IMR-90 (cell line): ENCODE measurements around the gene PTPRU. TPM values are rescaled to one million over a fixed set of nuclear protein-coding genes. Genes with fewer than 3 reads are reported as not detected.

Source experiments
- ATAC-seq: fragments of 200-7000 bp; cut with Tn5 transposase; 2 replicates; pipeline ENCODE4 v1.9.1; 2020; ENCODE audit warnings: low read depth, mild to moderate bottlenecking, moderate library complexity
- BruUV-seq: library from RNA; stranded (reverse); fragments of 400-500 nt; replicated peaks from 2 replicates; lab custom pipeline; 2021; lab: Mats Ljungman, UMichigan
- CTCF ChIA-PET: fragments of 300-600 bp; formaldehyde crosslinking; extraction: SDS; loops from one replicate; lab custom pipeline; 2021; ENCODE audit warnings: antibody characterized with exemption; lab: Yijun Ruan, JAX
- POLR2A ChIA-PET: fragments of 300-600 bp; sonication (Branson Sonifier 250); formaldehyde crosslinking; loops from one replicate; lab custom pipeline; 2022; ENCODE audit warnings: antibody characterized with exemption; ENCODE audit not compliant: unreplicated experiment; lab: Charles Lee
- DNase-seq: peaks from one replicate; pipeline ENCODE4 v3.0.0; 2013
- H2AFZ ChIP-seq: replicated peaks from 2 replicates; pipeline ENCODE3; 2013; ENCODE audit warnings: low read length, mild to moderate bottlenecking; ENCODE audit not compliant: poor library complexity
- H2AK5ac ChIP-seq: 2 replicates; pipeline ENCODE4 v1.6.1; 2013; ENCODE audit warnings: low read depth, low read length, inconsistent platforms
- H2AK9ac ChIP-seq: replicated peaks from 2 replicates; pipeline ENCODE3; 2013; ENCODE audit warnings: mild to moderate bottlenecking, low read depth, low read length, moderate library complexity; ENCODE audit not compliant: poor library complexity
- H2BK120ac ChIP-seq: 2 replicates; pipeline ENCODE4 v1.6.1; 2013; ENCODE audit warnings: low read depth, low read length, inconsistent platforms
- H2BK15ac ChIP-seq: 3 replicates; pipeline ENCODE4 v1.6.1; 2013; ENCODE audit warnings: low read depth, low read length, inconsistent platforms
- H2BK20ac ChIP-seq: 2 replicates; pipeline ENCODE4 v1.6.1; 2013; ENCODE audit warnings: low read depth, mild to moderate bottlenecking, inconsistent platforms, low read length, moderate library complexity
- H2BK5ac ChIP-seq: 2 replicates; pipeline ENCODE4 v1.6.1; 2013; ENCODE audit warnings: mild to moderate bottlenecking, low read depth, low read length, inconsistent platforms; ENCODE audit not compliant: poor library complexity, severe bottlenecking
- H3K14ac ChIP-seq: replicated peaks from 2 replicates; pipeline ENCODE4 v1.6.1; 2013; ENCODE audit warnings: low read depth, low read length, inconsistent platforms
- H3K18ac ChIP-seq: 2 replicates; pipeline ENCODE4 v1.6.1; 2013; ENCODE audit warnings: low read depth, low read length, control low read depth
- H3K23ac ChIP-seq: 2 replicates; pipeline ENCODE4 v1.6.1; 2013; ENCODE audit warnings: low read depth, low read length, inconsistent platforms
- H3K27ac ChIP-seq: 2 replicates; pipeline ENCODE4 v1.5.1; 2013; ENCODE audit warnings: mild to moderate bottlenecking, control low read depth, low read length; ENCODE audit not compliant: insufficient read depth
- H3K27me3 ChIP-seq: 2 replicates; pipeline ENCODE4 v1.6.1; 2013; ENCODE audit warnings: low read length; ENCODE audit not compliant: control insufficient read depth, insufficient read depth
- H3K36me3 ChIP-seq: 2 replicates; pipeline ENCODE4 v1.6.1; 2013; ENCODE audit warnings: low read length, mixed read lengths; ENCODE audit not compliant: control insufficient read depth, insufficient read depth
- H3K4ac ChIP-seq: 2 replicates; pipeline ENCODE4 v1.6.1; 2013; ENCODE audit warnings: low read depth, low read length, inconsistent platforms
- H3K4me1 ChIP-seq: 2 replicates; pipeline ENCODE4 v1.6.1; 2013; ENCODE audit warnings: low read length, mixed read lengths; ENCODE audit not compliant: control insufficient read depth, insufficient read depth
- H3K4me2 ChIP-seq: 2 replicates; pipeline ENCODE4 v1.6.1; 2013; ENCODE audit warnings: low read depth, mild to moderate bottlenecking, control low read depth, low read length, moderate library complexity
- H3K4me3 ChIP-seq: 2 replicates; pipeline ENCODE4 v1.5.1; 2013; ENCODE audit warnings: low read depth, mild to moderate bottlenecking, control low read depth, low read length, moderate library complexity; ENCODE audit not compliant: insufficient read depth
- H3K56ac ChIP-seq: 2 replicates; pipeline ENCODE4 v1.6.1; 2013; ENCODE audit warnings: low read length, inconsistent platforms; ENCODE audit not compliant: insufficient read depth; ENCODE audit errors: extremely low read depth
- H3K79me1 ChIP-seq, 2 experiments: 2 replicates each; pipeline ENCODE4 v1.6.1; 2013; ENCODE audit warnings: low read length in 2 of 2, inconsistent platforms in 1 of 2, low read depth in 1 of 2
- H3K9ac ChIP-seq: 2 replicates; pipeline ENCODE4 v1.6.1; 2013; ENCODE audit warnings: low read depth, low read length, control low read depth
- H3K9me1 ChIP-seq: 2 replicates; pipeline ENCODE4 v1.6.1; 2013; ENCODE audit warnings: low read length, inconsistent platforms; ENCODE audit not compliant: insufficient read depth
- H3K9me3 ChIP-seq: 2 replicates; pipeline ENCODE4 v1.6.1; 2013; ENCODE audit warnings: low read length; ENCODE audit not compliant: control insufficient read depth, insufficient read depth
- H4K20me1 ChIP-seq: 2 replicates; pipeline ENCODE4 v1.6.1; 2013; ENCODE audit warnings: low read length, inconsistent platforms; ENCODE audit not compliant: insufficient read depth
- H4K5ac ChIP-seq: 2 replicates; pipeline ENCODE4 v1.6.1; 2013; ENCODE audit warnings: mild to moderate bottlenecking, low read depth, low read length, control low read depth
- H4K8ac ChIP-seq, 2 experiments: 2 replicates each; pipeline ENCODE4 v1.6.1; 2013; ENCODE audit warnings: low read depth in 2 of 2, low read length in 2 of 2, control low read depth in 1 of 2, inconsistent platforms in 1 of 2
- H4K91ac ChIP-seq: 2 replicates; pipeline ENCODE4 v1.6.1; 2013; ENCODE audit warnings: low read depth, low read length, inconsistent platforms; ENCODE audit not compliant: insufficient read depth
- BHLHE40 ChIP-seq: fragments of 150-350 bp; IDR thresholded peaks from 2 replicates; pipeline ENCODE4 v1.6.1; 2016; ENCODE audit warnings: mild to moderate bottlenecking, low read depth, low read length
- CEBPB ChIP-seq: IDR thresholded peaks from 2 replicates; pipeline ENCODE4 v1.6.1; 2012; ENCODE audit warnings: low read depth, low read length, improper control_type of control experiment
- CHD1 ChIP-seq: IDR thresholded peaks from 2 replicates; pipeline ENCODE4 v1.6.1; 2012; ENCODE audit warnings: low read depth, low read length, improper control_type of control experiment
- CTCF ChIP-seq: conservative IDR thresholded peaks from 2 replicates; pipeline ENCODE4 v1.5.1; 2012; ENCODE audit warnings: mild to moderate bottlenecking, low read depth, low read length, improper control_type of control experiment
- FOS ChIP-seq: fragments of 150-350 bp; IDR thresholded peaks from 2 replicates; pipeline ENCODE4 v1.6.1; 2016; ENCODE audit warnings: low read depth, low read length
- MAFK ChIP-seq: IDR thresholded peaks from 2 replicates; pipeline ENCODE4 v1.6.1; 2012; ENCODE audit warnings: low read depth, low read length, improper control_type of control experiment
- MAZ ChIP-seq: IDR thresholded peaks from 2 replicates; pipeline ENCODE4 v1.6.1; 2012; ENCODE audit warnings: low read depth, mild to moderate bottlenecking, low read length, improper control_type of control experiment, moderate library complexity, borderline replicate concordance
- MXI1 ChIP-seq: IDR thresholded peaks from 2 replicates; pipeline ENCODE4 v1.6.1; 2012; ENCODE audit warnings: low read depth, mild to moderate bottlenecking, low read length, moderate library complexity, borderline replicate concordance
- NFE2L2 ChIP-seq: fragments of 150-350 bp; IDR thresholded peaks from 2 replicates; pipeline ENCODE4 v1.6.1; 2016; ENCODE audit warnings: low read depth, mild to moderate bottlenecking, low read length
- POLR2A ChIP-seq: IDR thresholded peaks from 2 replicates; pipeline ENCODE4 v1.6.1; 2012; ENCODE audit warnings: mild to moderate bottlenecking, low read depth, low read length
- RCOR1 ChIP-seq: IDR thresholded peaks from 2 replicates; pipeline ENCODE4 v1.6.1; 2012; ENCODE audit warnings: mild to moderate bottlenecking, low read length, improper control_type of control experiment; ENCODE audit not compliant: insufficient replicate concordance
- RFX5 ChIP-seq: IDR thresholded peaks from 2 replicates; pipeline ENCODE4 v1.8.0; 2012; ENCODE audit warnings: low read depth, mild to moderate bottlenecking, low read length, moderate library complexity
- SMC3 ChIP-seq: fragments of 150-350 bp; IDR thresholded peaks from 2 replicates; pipeline ENCODE4 v1.6.1; 2016; ENCODE audit warnings: low read depth, mild to moderate bottlenecking, antibody characterized with exemption, low read length, moderate library complexity
- USF2 ChIP-seq: fragments of 150-350 bp; IDR thresholded peaks from 2 replicates; pipeline ENCODE4 v1.6.1; 2017; ENCODE audit warnings: mild to moderate bottlenecking, antibody characterized with exemption, low read length, low read depth
- WGBS, 2 experiments: methylation state at CpG; one replicate each; pipeline versions ENCODE4 v1.1.5 to v1.1.7; 2013; ENCODE audit warnings: missing lambda C conversion rate in 2 of 2; ENCODE audit not compliant: insufficient read length in 1 of 2; ENCODE audit errors: extremely low coverage in 2 of 2; 5-methylcytosine and 5-hydroxymethylcytosine counted together
- dilution Hi-C: fragments of 300-500 bp; cut with HindIII; formaldehyde crosslinking; loops from one replicate; pipeline ENCODE4 v1.14.3; 2018; ENCODE audit warnings: low sequenced_read_pairs; ENCODE audit not compliant: unreplicated experiment
- in situ Hi-C: fragments of 300-500 bp; cut with MboI; formaldehyde crosslinking; loops from 3 replicates; pipeline ENCODE4 v1.14.3; 2019; ENCODE audit warnings: low sequenced_read_pairs, inconsistent platforms, mixed read lengths
- intact Hi-C: fragments of 100-400 bp; cut with micrococcal nuclease; formaldehyde crosslinking; loops from 2 replicates; pipeline ENCODE4 v1.10.0; 2022
- polyA plus RNA-seq, 3 experiments: library from polyadenylated mRNA; depleted of rRNA; stranded (reverse); fragments of >200 nt; gene quantifications; 2 replicates each; pipeline ENCODE4 v1.2.3, GENCODE V29; 2012; ENCODE audit warnings: low replicate concordance in 1 of 3
- total RNA-seq: library from RNA; depleted of rRNA; stranded (reverse); fragments of >200 nt; gene quantifications from 2 replicates; pipeline ENCODE4 v1.2.3, GENCODE V29; 2012

Gene PTPRU
- total and polyA plus RNA-seq, 2 of the 4 experiments (the other 2 are of a cell fraction), result 7.0 to 10.7 TPM

DNA sequence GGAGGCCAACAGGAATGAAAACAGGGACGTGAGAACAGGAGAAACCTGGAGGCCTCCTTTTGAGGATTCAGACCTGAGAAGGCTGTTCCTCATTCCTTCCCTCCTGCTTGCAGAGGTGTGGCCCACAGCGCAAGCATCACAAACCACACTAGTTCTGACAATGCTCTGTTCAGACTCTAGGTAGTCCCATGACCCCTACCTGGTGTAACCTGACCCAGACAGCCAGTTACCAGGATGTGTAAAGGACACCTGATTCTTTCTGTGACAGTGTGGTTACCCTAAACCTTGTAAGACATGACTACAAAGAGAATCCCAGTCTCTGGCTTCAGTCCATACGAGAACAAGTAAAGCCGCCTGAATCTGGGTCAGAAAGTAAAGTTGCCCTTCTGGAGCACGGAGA lies 8.8 kb upstream of the PTPRU start:
- Histone ChIP-seq H3K18ac (no peak overlapping the region), H3K9me3 (no peaks in the 10 kb centered on the region), H2AK9ac (no peak overlapping the region), H4K5ac (no peak overlapping the region), H3K4me2 (no peak overlapping the region), H3K27ac (no peak overlapping the region), H3K9me1 (peaks cover 5% of the 10 kb centered on the region; the same call in 1 of the 2 replicates), H3K4ac (no peak overlapping the region), H3K79me1 (peaks cover 32 to 33% of the 10 kb centered on the region in 2 experiments), H3K14ac (no peak overlapping the region), H3K4me3 (no peak overlapping the region), H2BK15ac (no peak overlapping the region), H3K36me3 (peaks cover 6% of the 10 kb centered on the region), H2BK20ac (no peak overlapping the region), H4K20me1 (no peaks in the 10 kb centered on the region; the same call in 1 of the 2 replicates), H3K9ac (no peak overlapping the region), H4K91ac (no peak overlapping the region), H2BK5ac (no peak overlapping the region), H2BK120ac (no peak overlapping the region), H3K4me1 (peaks cover 4% of the 10 kb centered on the region), H3K56ac (no peak overlapping the region), H4K8ac (no peak overlapping the region), H2AK5ac (no peak overlapping the region), H3K27me3 (no peaks in the 10 kb centered on the region), H3K23ac (no peak overlapping the region), H2AFZ (no peak overlapping the region)
- ATAC-seq (no peak), DNase-seq (no peak)
- POLR2A ChIA-PET, result no interaction called here
- intact Hi-C loops (no loop called here), dilution Hi-C loops (no loop called here), in situ Hi-C loops (no loop called here)
- WGBS, 2 experiments, result 93% methylated on average over 3 of the region's 5 CpGs; no CpG with 5 or more reads in 1 of the 2 experiments
- BruUV-seq, result no TSS peak
- no peak for TF ChIP-seq RCOR1
- TF ChIP-seq CEBPB, result no peak
- no peak for TF ChIP-seq POLR2A
- no peak for TF ChIP-seq MXI1
- TF ChIP-seq SMC3, result no peak
- no peak for TF ChIP-seq CHD1
- no peak for TF ChIP-seq NFE2L2
- TF ChIP-seq MAFK, result no peak
- no peak for TF ChIP-seq BHLHE40
- no peak for TF ChIP-seq MAZ
- TF ChIP-seq FOS, result no peak
- TF ChIP-seq RFX5, result no peak
- no peak for TF ChIP-seq CTCF
- no peak for TF ChIP-seq USF2
- CTCF ChIA-PET, result interaction anchor here (0.6 kb wide), 1 partner anchor 380 kb away, joined by 3 read pairs; no protein-coding TSS in a partner anchor
